PC-3 (cell line): ENCODE results near the gene PCDHB7. TPM values are rescaled to one million over a fixed set of nuclear protein-coding genes. Genes with fewer than 3 reads are reported as not detected.
A peak's percentile ranks its signal among the peaks of the same experiment; 100 is the strongest.
"Not testable (repeated sequence)": the region's sequence is repeated elsewhere in the genome, so short reads cannot be mapped to it uniquely, and the experiment has no call there.

Experiments used
- ATAC-seq: fragments of 200-7000 bp; cut with Tn5 transposase; 2 replicates; pipeline ENCODE4 v1.9.1; 2020; ENCODE audit warnings: mild to moderate bottlenecking, moderate library complexity
- BruUV-seq: library from RNA; stranded (reverse); fragments of 400-500 nt; replicated peaks from 2 replicates; lab custom pipeline; 2021; lab: Mats Ljungman, UMichigan
- CTCF ChIA-PET: fragments of 300-600 bp; sonication (Branson Sonifier 250); formaldehyde crosslinking; loops from one replicate; lab custom pipeline; 2022; ENCODE audit warnings: antibody characterized with exemption; lab: Charles Lee
- POLR2A ChIA-PET: fragments of 300-600 bp; sonication (Branson Sonifier 250); formaldehyde crosslinking; loops from one replicate; lab custom pipeline; 2022; ENCODE audit warnings: antibody characterized with exemption; ENCODE audit not compliant: unreplicated experiment; lab: Charles Lee
- DNase-seq: peaks from one replicate; pipeline ENCODE4 v3.0.0-alpha.2; 2015
- H2AFZ ChIP-seq: fragments of 300-600 bp; sonication (generic); 2 replicates; pipeline ENCODE4 v1.6.0; 2016; ENCODE audit warnings: antibody characterized with exemption, low read length
- H3F3A ChIP-seq: fragments of 300-600 bp; sonication (generic); one replicate; pipeline ENCODE4 v1.6.0; 2017; ENCODE audit warnings: antibody characterized with exemption, low read length, control low read depth, mild to moderate bottlenecking; ENCODE audit not compliant: unreplicated experiment
- H3K27ac ChIP-seq: fragments of 300-600 bp; sonication (generic); 2 replicates; pipeline ENCODE4 v1.5.1; 2016; ENCODE audit warnings: mild to moderate bottlenecking, low read length
- H3K27me3 ChIP-seq: fragments of 300-600 bp; sonication (generic); 2 replicates; pipeline ENCODE4 v1.6.1; 2016; ENCODE audit warnings: low read length, mixed read lengths
- H3K36me3 ChIP-seq: fragments of 300-600 bp; sonication (generic); 2 replicates; pipeline ENCODE4 v1.6.1; 2016; ENCODE audit warnings: low read depth, mixed run types, low read length, mixed read lengths
- H3K4me1 ChIP-seq: fragments of 300-600 bp; sonication (generic); 2 replicates; pipeline ENCODE4 v1.5.1; 2016; ENCODE audit warnings: low read length; ENCODE audit not compliant: insufficient read depth
- H3K4me2 ChIP-seq: fragments of 300-600 bp; sonication (generic); 2 replicates; pipeline ENCODE4 v1.6.0; 2016; ENCODE audit warnings: low read length
- H3K4me3 ChIP-seq: fragments of 300-600 bp; sonication (generic); 2 replicates; pipeline ENCODE4 v1.5.1; 2016; ENCODE audit warnings: mild to moderate bottlenecking, low read length, mixed read lengths
- H3K79me2 ChIP-seq: fragments of 300-600 bp; sonication (generic); 2 replicates; pipeline ENCODE4 v1.6.1; 2017; ENCODE audit warnings: low read length, mixed read lengths
- H3K9ac ChIP-seq: fragments of 300-600 bp; sonication (generic); 2 replicates; pipeline ENCODE4 v1.6.0; 2016; ENCODE audit warnings: mild to moderate bottlenecking, low read length
- H3K9me2 ChIP-seq: fragments of 300-600 bp; sonication (generic); replicated peaks from 2 replicates; pipeline ENCODE4 v1.6.1; 2016; ENCODE audit warnings: mixed run types, low read length, mixed read lengths
- H3K9me3 ChIP-seq: fragments of 300-600 bp; sonication (generic); 2 replicates; pipeline ENCODE4 v1.6.1; 2016; ENCODE audit warnings: low read length, mixed read lengths
- H4K20me1 ChIP-seq: fragments of 300-600 bp; sonication (generic); 2 replicates; pipeline ENCODE4 v1.6.1; 2016; ENCODE audit warnings: low read length, mixed read lengths
- CTCF ChIP-seq: fragments of 300-600 bp; sonication (generic); conservative IDR thresholded peaks from 2 replicates; pipeline ENCODE4 v1.5.1; 2017; ENCODE audit warnings: antibody characterized with exemption, low read depth, mild to moderate bottlenecking, low read length
- EZH2 ChIP-seq: fragments of 300-600 bp; sonication (generic); IDR thresholded peaks from one replicate; pipeline ENCODE4 v1.6.1; 2017; ENCODE audit warnings: antibody characterized with exemption, mild to moderate bottlenecking, low read length; ENCODE audit not compliant: unreplicated experiment
- EZH2phosphoT487 ChIP-seq: fragments of 300-600 bp; sonication (generic); IDR thresholded peaks from 2 replicates; pipeline ENCODE4 v1.6.1; 2018; ENCODE audit warnings: mild to moderate bottlenecking, antibody characterized with exemption, low read length, borderline replicate concordance
- intact Hi-C: fragments of 100-400 bp; cut with micrococcal nuclease; formaldehyde crosslinking; loops from 2 replicates; pipeline ENCODE4 v1.9.0; 2023
- total RNA-seq: library from RNA; depleted of rRNA; stranded (reverse); fragments of >200 nt; gene quantifications from 2 replicates; pipeline ENCODE4 v1.2.3, GENCODE V29; 2014

Gene PCDHB7
- total RNA-seq, 1 experiment from 2014 or later, result 0.22 TPM

DNA sequence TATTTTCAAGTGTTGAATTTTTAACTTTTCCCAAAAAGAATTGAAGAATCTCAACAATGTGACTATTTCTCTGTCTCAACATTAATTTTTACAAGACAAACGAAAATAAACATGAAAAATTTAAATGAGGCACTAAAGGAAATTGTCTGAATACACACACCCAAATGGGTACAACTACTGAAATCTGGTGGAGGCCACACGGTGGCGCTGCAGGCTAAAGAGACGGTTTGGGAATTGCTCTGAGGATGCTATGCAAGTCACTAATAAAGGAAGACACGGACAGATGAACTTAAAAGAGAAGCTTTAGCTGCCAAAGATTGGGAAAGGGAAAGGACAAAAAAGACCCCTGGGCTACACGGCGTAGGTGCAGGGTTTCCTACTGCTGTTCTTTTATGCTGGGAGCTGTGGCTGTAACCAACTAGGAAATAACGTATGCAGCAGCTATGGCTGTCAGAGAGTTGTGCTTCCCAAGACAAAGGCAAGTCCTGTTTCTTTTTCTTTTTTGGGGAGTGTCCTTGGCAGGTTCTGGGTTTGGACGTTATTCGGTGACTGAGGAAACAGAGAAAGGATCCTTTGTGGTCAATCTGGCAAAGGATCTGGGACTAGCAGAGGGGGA lies 19.8 kb downstream of the PCDHB7 start, which contains the start of gene PCDHB10:
PCDHB10 (plus strand) TSS at position 244 of the 616 bp plus-strand sequence; CDS start at position 444, 200 bp downstream.
- POLR2A ChIA-PET, result no interaction called here
- TF ChIP-seq CTCF (peak; percentile 60), EZH2 (no peak)
- Histone ChIP-seq H2AFZ (no peak within 1 kb of the TSS), H3K36me3 (no peaks in the 10 kb centered on the region), H3K9ac (no peak within 1 kb of the TSS), H3K27me3 (no peaks in the 10 kb centered on the region), H3F3A (no peaks in the 10 kb centered on the region), H3K27ac (no peak within 1 kb of the TSS), H3K9me2 (no peaks in the 10 kb centered on the region), H3K9me3 (peaks cover 3% of the 10 kb centered on the region; the same call in 1 of the 2 replicates), H3K4me3 (no peak within 1 kb of the TSS), H4K20me1 (no peaks in the 10 kb centered on the region), H3K4me2 (no peak within 1 kb of the TSS), H3K79me2 (no peaks in the 10 kb centered on the region), H3K4me1 (no peaks in the 10 kb centered on the region)
- BruUV-seq, result no TSS peak
- CTCF ChIA-PET, result no interaction called here
- DNase-seq, result peak; percentile 41
- intact Hi-C loops, result no loop called here
- ATAC-seq, result no peak

- CTCF ChIA-PET, H3F3A ChIP-seq: not testable (repeated sequence)
Observed at GRCh38 chr5:141194332-141194731, 21.9 kb downstream of the PCDHB7 start.

GRCh38 chr5:141196363-141196762 lies 23.9 kb downstream of the PCDHB7 start:
- intact Hi-C loops, result no loop called here
- POLR2A ChIA-PET, result no interaction called here
- Histone ChIP-seq H3K27me3 (no peaks in the 10 kb centered on the region), H3K36me3 (no peaks in the 10 kb centered on the region), H3K79me2 (no peaks in the 10 kb centered on the region), H3K9ac (no peak overlapping the region), H3K4me3 (no peak overlapping the region), H3K4me1 (no peaks in the 10 kb centered on the region), H3K9me3 (peaks cover 3% of the 10 kb centered on the region; the same call in 1 of the 2 replicates), H3K4me2 (no peak overlapping the region), H3K9me2 (no peaks in the 10 kb centered on the region), H4K20me1 (no peaks in the 10 kb centered on the region), H3F3A (no peaks in the 10 kb centered on the region), H2AFZ (no peak overlapping the region), H3K27ac (no peak overlapping the region)
- BruUV-seq, result no TSS peak
- ATAC-seq, result no peak
- no peak for DNase-seq
- CTCF ChIA-PET, result no interaction called here
- TF ChIP-seq CTCF (no peak), EZH2phosphoT487 (no peak), EZH2 (no peak)

More at GRCh38 chr5:141194332-141194731, 21.9 kb downstream of the PCDHB7 start:
- DNase-seq, H3K4me1 ChIP-seq, BruUV-seq, ATAC-seq, intact Hi-C loops, H3K27me3 ChIP-seq, H3K9me3 ChIP-seq, H3K9me2 ChIP-seq, H3K36me3 ChIP-seq, H2AFZ ChIP-seq, H3K9ac ChIP-seq, H3K79me2 ChIP-seq, POLR2A ChIA-PET, H3K27ac ChIP-seq, H4K20me1 ChIP-seq, H3K4me2 ChIP-seq, H3K4me3 ChIP-seq: not testable (repeated sequence)
